ENCODE results near the gene LMBR1L.
"Not testable (repeated sequence)": the region's sequence is repeated elsewhere in the genome, so short reads cannot be mapped to it uniquely, and the experiment has no call there.

The LMBR1L gene

GRCh38 chr12:49110464-49111155, at the start of gene LMBR1L:
LMBR1L (minus strand) TSS chr12:49110847; CDS start chr12:49110555, 292 bp downstream.
- DNase-seq (ENCODE audit: low spot score): peak; percentile 100

GRCh38 chr12:49160399-49160798, 49.8 kb upstream of the LMBR1L start:
- no peak for DNase-seq (ENCODE audit: low spot score)

- no peak for DNase-seq (ENCODE audit: low spot score)
Measured at GRCh38 chr12:49154221-49154620, 43.6 kb upstream of the LMBR1L start.

DNA sequence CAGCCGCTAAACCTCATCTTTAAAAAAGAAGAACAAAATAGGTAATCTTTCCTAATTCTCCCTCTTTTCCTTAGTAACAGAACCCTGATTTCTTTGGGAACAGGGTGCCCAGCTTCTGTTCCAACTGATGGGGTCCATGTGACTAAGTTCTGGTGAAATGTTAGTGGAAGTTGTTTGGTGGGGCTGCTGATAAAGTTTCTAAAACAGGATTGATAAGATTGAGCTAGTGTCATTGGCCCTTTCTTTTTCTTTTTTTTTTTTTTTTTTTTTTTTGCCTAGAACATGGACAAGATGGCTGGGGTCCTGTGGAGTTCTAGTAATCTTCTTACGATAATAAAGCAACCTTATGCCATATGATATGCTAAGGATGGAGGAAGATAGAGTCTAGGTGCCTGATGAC, 36.7 kb upstream of the LMBR1L start:
- no peak for DNase-seq (ENCODE audit: low spot score)

DNA sequence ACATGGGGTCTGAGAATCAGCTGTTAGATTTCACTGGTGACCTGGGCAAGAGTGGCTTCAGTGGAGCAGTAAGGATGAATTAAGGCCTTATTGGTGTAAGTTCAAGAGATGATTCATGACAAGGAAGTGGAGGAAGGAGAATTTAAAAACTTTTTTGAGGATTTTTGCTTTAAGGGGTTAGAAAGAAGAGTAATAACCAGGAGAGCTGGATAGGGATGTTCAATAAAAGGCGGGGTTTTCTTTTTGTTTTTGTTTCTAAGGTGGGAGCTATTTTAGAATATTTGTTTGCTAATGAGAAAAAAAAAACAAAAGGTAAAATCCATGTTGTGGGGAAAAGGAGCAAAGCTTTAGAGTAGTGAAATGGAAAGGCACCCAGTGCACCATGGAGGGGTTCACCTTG, 35.8 kb upstream of the LMBR1L start:
- DNase-seq (ENCODE audit: low spot score): no peak

DNA sequence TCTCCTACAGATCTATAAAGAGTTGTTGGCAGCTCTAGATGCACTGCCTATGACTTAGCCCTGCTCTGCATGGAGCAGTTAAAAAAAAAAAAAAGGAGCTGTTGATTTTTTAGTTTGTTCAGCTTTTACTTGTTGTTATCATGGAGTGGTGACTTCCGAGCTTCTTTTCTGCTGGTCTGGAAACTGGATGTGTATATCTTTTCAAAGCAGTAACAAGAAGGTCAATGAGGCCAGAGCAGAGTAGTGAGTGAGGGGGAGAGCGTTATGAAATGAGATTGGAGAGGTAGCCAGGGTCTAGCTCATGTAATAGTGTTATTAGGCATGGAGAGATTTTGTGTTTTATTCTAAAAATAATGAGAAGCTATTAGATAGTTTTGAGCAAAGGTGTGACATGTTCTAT, 33.7 kb upstream of the LMBR1L start:
- DNase-seq (ENCODE audit: low spot score): no peak

- DNase-seq (ENCODE audit: low spot score): no peak
Measured at GRCh38 chr12:49138999-49139398, 28.4 kb upstream of the LMBR1L start.

DNA sequence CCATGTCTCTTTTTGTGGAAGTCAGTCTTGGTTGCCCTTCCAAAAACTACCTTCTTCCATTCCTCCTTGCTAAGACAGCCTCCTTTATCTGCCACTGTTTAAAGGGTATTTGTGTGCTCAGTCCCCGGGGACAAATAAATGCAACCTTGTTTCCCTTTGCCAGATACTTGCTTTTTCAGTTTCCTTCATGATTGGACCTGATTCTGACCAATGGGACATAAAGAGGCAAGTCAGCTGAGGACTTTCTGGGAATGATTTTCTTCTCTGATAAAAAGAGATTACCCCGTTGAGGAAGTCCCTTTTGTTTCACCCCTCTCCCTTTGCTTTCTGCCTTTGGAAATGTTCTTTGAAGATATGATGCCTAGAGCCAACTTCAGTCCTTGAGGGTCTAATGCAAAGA, 27.9 kb upstream of the LMBR1L start:
- no peak for DNase-seq (ENCODE audit: low spot score)

- DNase-seq (ENCODE audit: low spot score): no peak
Measured at GRCh38 chr12:49137476-49137875, 26.8 kb upstream of the LMBR1L start.

DNA sequence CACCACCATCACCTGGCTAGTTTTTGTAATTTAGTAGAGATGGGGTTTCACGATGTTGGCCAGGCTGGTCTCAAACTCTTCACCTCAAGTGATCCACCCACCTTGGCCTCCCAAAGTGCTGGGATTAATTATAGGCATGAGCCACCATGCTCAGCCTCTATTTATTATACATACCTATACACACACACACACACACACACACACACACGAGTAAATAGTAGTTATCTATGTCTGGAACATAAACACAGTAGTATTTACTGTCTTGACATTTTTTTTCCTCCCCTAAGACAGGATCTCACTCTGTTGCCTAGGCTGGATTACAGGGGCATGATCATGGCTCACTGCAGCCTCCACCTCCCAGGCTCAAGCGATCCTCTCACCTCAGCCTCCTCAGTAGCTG, 26.4 kb upstream of the LMBR1L start:
- DNase-seq (ENCODE audit: low spot score): not testable (repeated sequence)

GRCh38 chr12:49133590-49133989, 22.9 kb upstream of the LMBR1L start:
- no peak for DNase-seq (ENCODE audit: low spot score)

DNA sequence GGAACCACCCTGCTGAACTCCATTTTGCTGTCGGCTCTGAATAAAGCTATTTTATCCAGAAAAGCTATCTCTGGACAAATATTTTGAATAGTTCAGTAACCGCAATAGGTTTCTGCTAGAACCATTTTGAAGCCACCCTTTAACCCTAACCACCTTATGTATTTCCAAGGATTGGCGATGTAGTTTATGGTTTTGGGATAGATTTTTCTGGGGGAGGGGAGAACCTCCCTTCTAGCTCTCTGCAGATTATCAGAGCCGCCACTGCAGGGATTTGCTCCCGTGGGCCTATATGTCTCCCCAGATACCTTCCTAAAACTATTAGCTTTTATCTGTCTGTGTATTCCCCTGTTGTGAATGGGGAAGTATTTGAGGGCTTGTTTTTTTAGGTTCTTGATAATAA, 22.4 kb upstream of the LMBR1L start:
- peak; percentile 34 for DNase-seq (ENCODE audit: low spot score)

- peak; percentile 26 for DNase-seq (ENCODE audit: low spot score)
Measured at GRCh38 chr12:49131894-49132461, 21.3 kb upstream of the LMBR1L start.

DNA sequence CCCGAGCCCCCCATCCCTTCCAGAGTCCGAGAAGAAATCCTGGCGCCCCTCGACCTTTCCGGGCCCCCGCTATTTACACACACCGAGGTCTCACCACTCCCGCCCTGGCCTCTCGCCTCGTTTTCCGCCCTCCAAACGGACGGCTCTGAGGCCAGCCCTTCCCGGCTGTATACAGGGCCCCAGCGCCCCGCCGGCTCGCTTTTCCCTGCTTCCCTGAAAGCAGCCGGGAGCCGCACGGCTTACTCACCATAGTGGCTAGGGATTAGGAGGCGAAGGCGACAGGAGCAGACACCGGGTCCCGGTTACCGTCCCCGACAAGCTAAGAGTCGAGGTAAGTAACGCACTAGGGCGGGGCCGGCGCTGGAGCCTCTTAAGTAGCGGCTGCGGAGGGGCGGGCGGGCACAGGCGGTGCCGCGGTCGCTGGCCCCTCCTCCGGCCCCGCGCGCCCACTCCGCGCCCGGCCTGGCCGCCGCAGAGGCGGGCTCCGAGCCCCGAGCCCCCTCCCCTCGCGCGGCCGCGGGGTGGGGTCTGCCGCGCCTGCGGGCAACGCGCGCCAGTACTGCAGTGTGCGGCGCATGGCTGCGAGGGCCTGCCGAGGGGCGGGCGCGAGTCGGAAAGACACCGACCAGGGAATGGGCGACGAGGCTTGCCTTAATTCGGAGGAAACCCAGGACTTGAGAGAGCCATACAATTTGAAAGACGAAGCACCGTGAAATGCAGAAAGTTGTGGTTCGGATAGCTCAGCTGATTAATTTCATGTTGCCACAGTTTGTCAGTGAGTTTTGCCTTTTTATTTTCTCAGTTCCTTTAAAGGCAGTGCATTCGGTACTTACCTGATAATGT, 20.6 kb upstream of the LMBR1L start, which contains the start of gene TUBA1B:
Gene TUBA1B, minus strand, starts transcription at position 345 of the 843 bp plus-strand sequence. Its CDS starts 95 bp downstream, at position 250.
- peak; percentile 83 for DNase-seq (ENCODE audit: low spot score)

DNA sequence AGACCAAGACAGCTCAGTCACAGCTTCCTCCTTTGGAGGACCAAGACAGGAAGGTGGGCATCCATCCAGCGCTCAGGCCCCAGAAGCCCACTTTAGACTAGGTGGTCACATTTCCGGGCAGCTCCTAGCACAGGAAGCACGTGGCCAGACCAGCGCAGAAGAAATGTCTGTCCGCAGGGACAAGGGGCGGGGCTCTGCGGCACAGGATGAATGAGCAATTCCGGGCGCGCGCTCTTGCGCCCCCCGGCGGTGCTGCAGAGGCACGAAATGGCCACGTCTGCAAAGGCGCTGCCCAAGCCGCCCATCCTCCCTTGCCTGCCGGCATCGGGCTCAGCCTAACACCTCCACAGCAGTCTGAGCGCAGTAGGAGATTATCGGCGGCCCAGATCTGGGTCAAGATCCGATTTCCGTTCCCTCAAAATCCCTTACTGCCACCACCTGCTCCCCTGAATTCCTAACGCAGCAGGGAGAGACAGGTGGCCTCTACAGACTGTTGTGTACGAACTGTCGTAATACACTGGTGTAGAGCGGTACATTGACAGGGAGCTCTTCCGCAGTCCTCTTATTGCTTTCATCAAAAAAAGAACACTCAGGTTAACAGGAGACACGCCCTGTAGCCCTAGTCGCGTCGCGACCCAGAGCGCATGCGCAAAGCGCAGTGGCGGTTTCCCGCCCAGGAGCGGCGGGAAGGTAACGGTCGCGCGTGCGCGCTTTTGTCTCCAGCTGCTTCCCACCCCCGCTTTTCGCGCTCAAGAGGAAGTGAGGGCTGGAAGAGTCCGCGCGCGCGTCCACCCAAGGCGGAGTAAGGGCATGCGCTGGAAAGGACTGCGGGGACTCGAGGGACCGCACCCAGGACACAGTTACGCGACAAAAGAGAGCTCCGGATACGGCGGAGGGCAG, 19.8 kb upstream of the LMBR1L start:
- DNase-seq (ENCODE audit: low spot score): peak; percentile 91

GRCh38 chr12:49129332-49130150, 18.9 kb upstream of the LMBR1L start:
- DNase-seq (ENCODE audit: low spot score): no peak

DNA sequence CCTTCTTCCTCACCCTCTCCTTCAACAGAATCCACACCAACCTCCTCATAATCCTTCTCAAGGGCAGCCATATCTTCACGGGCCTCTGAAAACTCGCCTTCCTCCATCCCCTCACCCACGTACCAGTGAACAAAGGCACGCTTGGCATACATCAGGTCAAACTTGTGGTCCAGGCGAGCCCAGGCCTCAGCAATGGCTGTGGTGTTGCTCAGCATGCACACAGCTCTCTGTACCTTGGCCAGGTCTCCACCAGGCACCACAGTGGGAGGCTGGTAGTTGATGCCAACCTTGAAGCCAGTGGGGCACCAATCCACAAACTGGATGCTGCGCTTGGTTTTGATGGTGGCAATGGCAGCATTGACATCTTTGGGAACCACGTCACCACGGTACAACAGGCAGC, 17.3 kb upstream of the LMBR1L start:
- not testable (repeated sequence) for DNase-seq (ENCODE audit: low spot score)

DNA sequence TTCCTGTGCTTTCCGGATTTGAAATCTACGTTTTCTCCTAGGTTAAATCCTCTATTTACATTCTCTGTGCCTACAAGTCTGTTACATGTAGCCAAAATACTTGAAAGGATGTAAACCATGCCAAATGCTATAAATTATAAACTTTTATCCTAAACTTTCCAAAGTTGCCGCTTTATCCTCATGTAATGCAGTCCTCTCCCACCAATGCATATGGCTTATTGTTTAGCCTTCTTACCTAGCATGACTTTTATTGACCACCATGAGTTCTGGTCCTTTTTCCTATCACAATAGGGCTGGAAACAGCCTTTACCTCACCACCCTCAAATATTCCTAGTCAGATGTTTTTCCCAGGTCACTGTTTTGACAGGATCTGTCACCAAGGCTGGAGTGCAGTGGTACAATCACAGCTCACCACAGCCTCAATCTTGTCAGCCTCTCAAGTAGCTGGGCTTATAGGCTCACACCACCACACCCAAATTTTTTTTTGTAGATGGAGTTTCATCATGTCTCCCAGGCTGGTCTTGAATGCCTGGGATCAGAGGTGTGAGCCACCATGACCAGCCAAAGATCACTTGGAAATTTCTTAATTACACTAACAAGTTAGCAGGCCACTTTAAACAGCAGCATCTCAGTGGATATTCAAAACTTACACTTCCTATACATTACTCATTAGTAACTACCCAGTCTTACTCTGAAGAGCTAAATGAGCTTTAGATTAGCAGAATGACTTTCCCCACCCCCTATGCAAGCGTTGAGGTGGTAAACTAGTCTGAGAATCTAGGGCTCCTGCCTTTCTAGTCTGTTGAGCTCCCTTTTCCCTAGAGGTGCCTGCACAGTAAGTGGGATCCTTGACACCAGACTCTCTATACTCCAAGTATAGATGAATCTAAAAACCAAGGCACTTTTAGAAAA, 16.5 kb upstream of the LMBR1L start:
- no peak for DNase-seq (ENCODE audit: low spot score)

DNA sequence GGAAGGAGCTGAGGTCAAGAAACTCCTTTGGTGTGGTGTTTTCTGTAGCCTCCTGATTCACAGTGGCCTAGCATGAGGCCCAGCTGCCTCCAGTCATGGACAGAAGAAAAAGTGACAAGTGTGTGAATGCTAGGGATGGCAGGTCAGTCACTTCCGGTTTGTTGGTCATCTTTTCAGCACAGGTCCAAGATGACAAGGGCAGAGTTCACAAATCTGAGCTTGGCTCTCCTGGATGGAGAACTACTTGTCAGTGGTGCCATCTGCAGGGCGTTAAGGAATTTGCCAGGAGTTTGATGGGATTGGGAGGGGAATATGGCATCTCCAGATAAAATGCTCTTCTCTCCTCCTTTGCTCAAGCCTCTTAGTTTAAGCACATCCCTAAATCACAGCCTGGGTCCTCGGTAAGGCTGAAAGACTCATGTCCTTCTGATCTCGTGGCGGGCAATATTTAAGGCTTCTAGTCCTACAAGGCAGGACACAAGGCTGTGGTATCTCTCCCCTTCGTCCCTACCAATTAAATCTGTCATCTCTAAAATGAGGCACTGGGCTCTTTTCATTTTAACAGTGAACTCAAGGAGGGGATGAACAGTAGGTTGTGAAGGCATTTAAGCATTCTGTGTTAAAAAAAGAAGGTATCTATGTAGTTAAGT, 10.5 kb upstream of the LMBR1L start:
- DNase-seq (ENCODE audit: low spot score): peak; percentile 77
